H1 (cell line): ENCODE results near the gene IL31RA. TPM values are rescaled to one million over a fixed set of nuclear protein-coding genes. Genes with fewer than 3 reads are reported as not detected.

Experiments used
- CTCF ChIA-PET: fragments of 300-600 bp; sonication (Branson Sonifier 250); formaldehyde crosslinking; loops from one replicate; lab custom pipeline; 2021; ENCODE audit not compliant: partially characterized antibody; lab: Charles Lee
- POLR2A ChIA-PET: fragments of 300-600 bp; sonication (Branson Sonifier 250); formaldehyde crosslinking; loops from one replicate; lab custom pipeline; 2021; ENCODE audit warnings: inconsistent platforms; ENCODE audit not compliant: partially characterized antibody; lab: Charles Lee
- DNase-seq, 2 experiments: peaks; one replicate each; pipeline versions ENCODE4 v3.0.0 to v3.0.0-alpha.2; 2010 to 2022; ENCODE audit warnings: low spot score in 2 of 2, low read depth in 1 of 2, mixed read lengths in 1 of 2
- FAIRE-seq: peaks from 2 replicates; lab custom pipeline; 2011; peaks lifted over from hg19 to GRCh38; lab: Jason Lieb, UNC
- H2AFZ ChIP-seq: 2 replicates; pipeline ENCODE4 v1.8.1; 2012; ENCODE audit warnings: low read length, inconsistent platforms
- H2AK5ac ChIP-seq: 2 replicates; pipeline ENCODE4 v1.6.1; 2013; ENCODE audit warnings: low read depth, low read length
- H2BK120ac ChIP-seq: replicated peaks from 2 replicates; pipeline ENCODE3; 2013; ENCODE audit warnings: low read depth, low read length, inconsistent platforms
- H2BK12ac ChIP-seq: 2 replicates; pipeline ENCODE4 v1.6.1; 2013; ENCODE audit warnings: low read depth, low read length
- H2BK15ac ChIP-seq: 2 replicates; pipeline ENCODE4 v1.6.1; 2013; ENCODE audit warnings: low read length
- H2BK20ac ChIP-seq: 2 replicates; pipeline ENCODE4 v1.6.1; 2013; ENCODE audit warnings: low read length
- H2BK5ac ChIP-seq: 2 replicates; pipeline ENCODE4 v1.6.1; 2013; ENCODE audit warnings: low read depth, low read length
- H3K14ac ChIP-seq: 2 replicates; pipeline ENCODE4 v1.6.1; 2013; ENCODE audit warnings: inconsistent platforms; ENCODE audit not compliant: insufficient read length
- H3K18ac ChIP-seq: 2 replicates; pipeline ENCODE4 v1.6.1; 2013; ENCODE audit warnings: low read length; ENCODE audit errors: extremely low read depth
- H3K23ac ChIP-seq: 2 replicates; pipeline ENCODE4 v1.6.1; 2013; ENCODE audit warnings: inconsistent platforms; ENCODE audit not compliant: insufficient read length
- H3K23me2 ChIP-seq: 2 replicates; pipeline ENCODE4 v1.6.1; 2013; ENCODE audit warnings: low read depth, low read length
- H3K27ac ChIP-seq: 2 replicates; pipeline ENCODE4 v1.6.1; 2011; ENCODE audit warnings: low read depth, low read length, inconsistent platforms
- H3K27me3 ChIP-seq, 4 experiments: replicated peaks in 1 of 4; 1 replicate in 1 of 4; 2 replicates in 3 of 4; pipeline versions ENCODE4 v1.6.1 to v1.8.1; 2011 to 2013; ENCODE audit warnings: low read length in 3 of 4, mild to moderate bottlenecking in 3 of 4, inconsistent platforms in 2 of 4, mixed read lengths in 2 of 4, moderate library complexity in 1 of 4; ENCODE audit not compliant: control insufficient read depth in 3 of 4, insufficient read depth in 3 of 4; ENCODE audit errors: extremely low read depth in 1 of 4
- H3K36me3 ChIP-seq, 4 experiments: 2 replicates each; pipeline versions ENCODE4 v1.6.1 to v1.8.1; 2011 to 2013; ENCODE audit warnings: mild to moderate bottlenecking in 4 of 4, low read length in 3 of 4, moderate library complexity in 2 of 4, control low read depth in 1 of 4, inconsistent platforms in 1 of 4; ENCODE audit not compliant: insufficient read depth in 4 of 4, control insufficient read depth in 2 of 4
- H3K4ac ChIP-seq: replicated peaks from 2 replicates; pipeline ENCODE3; 2013; ENCODE audit warnings: low read length, low read depth, mixed read lengths, inconsistent platforms; ENCODE audit not compliant: insufficient read length
- H3K4me1 ChIP-seq, 4 experiments: replicated peaks in 1 of 4; 1 replicate in 1 of 4; 2 replicates in 3 of 4; pipeline versions ENCODE4 v1.6.1 to v1.8.1; 2011 to 2013; ENCODE audit warnings: low read length in 3 of 4, inconsistent platforms in 2 of 4, mixed read lengths in 1 of 4; ENCODE audit not compliant: insufficient read depth in 4 of 4, control insufficient read depth in 3 of 4
- H3K4me2 ChIP-seq, 2 experiments: 2 replicates each; pipeline versions ENCODE4 v1.6.1 to v1.8.1; 2011 to 2013; ENCODE audit warnings: low read depth in 2 of 2, low read length in 2 of 2, control low read depth in 1 of 2, inconsistent platforms in 1 of 2, mild to moderate bottlenecking in 1 of 2; ENCODE audit not compliant: insufficient read depth in 1 of 2
- H3K4me3 ChIP-seq, 4 experiments: fragments of 200-600, 300-600 bp in 1 of 4; sonication (generic), shearing (Covaris generic), sonication (Bioruptor Twin) in 1 of 4; 2 replicates each; pipeline versions ENCODE4 v1.5.1 to v1.8.1; 2011 to 2016; ENCODE audit warnings: low read length in 4 of 4, low read depth in 3 of 4, control low read depth in 2 of 4, inconsistent platforms in 2 of 4, mild to moderate bottlenecking in 2 of 4, mixed read lengths in 1 of 4, moderate library complexity in 1 of 4; ENCODE audit not compliant: insufficient read depth in 2 of 4; ENCODE audit errors: extremely low read depth in 1 of 4
- H3K56ac ChIP-seq: replicated peaks from 2 replicates; pipeline ENCODE3; 2013; ENCODE audit warnings: low read depth, mild to moderate bottlenecking, mixed read lengths, low read length, inconsistent platforms; ENCODE audit not compliant: insufficient read length
- H3K79me1 ChIP-seq: 2 replicates; pipeline ENCODE4 v1.6.1; 2013; ENCODE audit warnings: low read depth, low read length, control low read depth
- H3K79me2 ChIP-seq, 2 experiments: 2 replicates each; pipeline versions ENCODE4 v1.6.1 to v1.8.1; 2012 to 2013; ENCODE audit warnings: low read length in 2 of 2, mild to moderate bottlenecking in 2 of 2, inconsistent platforms in 1 of 2; ENCODE audit not compliant: insufficient read depth in 2 of 2, control insufficient read depth in 1 of 2
- H3K9ac ChIP-seq, 4 experiments: replicated peaks in 1 of 4; 1 replicate in 1 of 4; 2 replicates in 3 of 4; pipeline versions ENCODE4 v1.6.1 to v1.8.1; 2011 to 2013; ENCODE audit warnings: low read depth in 3 of 4, low read length in 3 of 4, control low read depth in 2 of 4, mild to moderate bottlenecking in 2 of 4, moderate library complexity in 2 of 4, inconsistent platforms in 1 of 4; ENCODE audit errors: extremely low read depth in 1 of 4
- H3K9me3 ChIP-seq, 2 experiments: 2 replicates each; pipeline versions ENCODE4 v1.6.1 to v1.8.1; 2012 to 2013; ENCODE audit warnings: mild to moderate bottlenecking in 2 of 2, moderate library complexity in 2 of 2, control low read depth in 1 of 2, inconsistent platforms in 1 of 2, low read depth in 1 of 2, low read length in 1 of 2, mixed read lengths in 1 of 2; ENCODE audit not compliant: insufficient read depth in 2 of 2
- H4K20me1 ChIP-seq, 2 experiments: replicated peaks in 1 of 2; 2 replicates each; pipeline versions ENCODE3 to v1.8.1; 2011 to 2013; ENCODE audit warnings: inconsistent platforms in 2 of 2, low read length in 2 of 2, mild to moderate bottlenecking in 1 of 2; ENCODE audit not compliant: insufficient read depth in 2 of 2, control insufficient read depth in 1 of 2
- H4K5ac ChIP-seq: 2 replicates; pipeline ENCODE4 v1.6.1; 2013; ENCODE audit warnings: low read length, low read depth, mixed read lengths, inconsistent platforms; ENCODE audit not compliant: insufficient read length
- H4K8ac ChIP-seq: 2 replicates; pipeline ENCODE4 v1.8.0; 2013; ENCODE audit warnings: mild to moderate bottlenecking, moderate library complexity, low read length, inconsistent platforms; ENCODE audit not compliant: insufficient read depth; ENCODE audit errors: extremely low read depth
- H4K91ac ChIP-seq: replicated peaks from 2 replicates; pipeline ENCODE3; 2013; ENCODE audit warnings: low read length, mixed read lengths, inconsistent platforms; ENCODE audit not compliant: insufficient read length
- ATF2 ChIP-seq: IDR thresholded peaks from 2 replicates; pipeline ENCODE4 v1.6.1; 2012; ENCODE audit warnings: low read length, inconsistent platforms
- BCL11A ChIP-seq, 2 experiments: IDR thresholded peaks; one replicate each; pipeline ENCODE4 v1.6.1; 2011; ENCODE audit warnings: low read depth in 2 of 2, low read length in 2 of 2, mild to moderate bottlenecking in 2 of 2
- SP2 ChIP-seq: IDR thresholded peaks from 2 replicates; pipeline ENCODE4 v1.6.1; 2012; ENCODE audit warnings: mild to moderate bottlenecking, low read length, inconsistent platforms
- YY1 ChIP-seq: IDR thresholded peaks from 2 replicates; pipeline ENCODE4 v1.6.1; 2011; ENCODE audit warnings: low read depth, mild to moderate bottlenecking, low read length
- WGBS, 2 experiments: shearing (Covaris generic) in 1 of 2; methylation state at CpG; one replicate each; pipeline versions ENCODE4 v1.1.6 to v1.1.7; 2013 to 2015; ENCODE audit warnings: low lambda C conversion rate in 2 of 2, mixed read lengths in 2 of 2, inconsistent platforms in 1 of 2, low coverage in 1 of 2, missing lambda C conversion rate in 1 of 2; ENCODE audit not compliant: insufficient replicate concordance in 2 of 2, insufficient coverage in 1 of 2, insufficient read length in 1 of 2; ENCODE audit errors: extremely low coverage in 1 of 2, missing lambda C conversion rate in 1 of 2; 5-methylcytosine and 5-hydroxymethylcytosine counted together
- polyA plus RNA-seq, 7 experiments: library from polyadenylated mRNA; depleted of rRNA in 3 of 7; stranded (reverse) in 5 of 7; unstranded in 2 of 7; fragments of >200 nt in 5 of 7; fragments of 200-250 nt in 2 of 7; gene quantifications; 1 replicate in 5 of 7; 2 replicates in 1 of 7; 4 replicates in 1 of 7; pipeline versions ENCODE4 v1.2.1 to v1.2.3, GENCODE V29; 2011 to 2013; ENCODE audit warnings: missing spikeins in 2 of 7, mixed read lengths in 2 of 7
- total RNA-seq: library from RNA; stranded (reverse); fragmentation: NEBNext Ultra II Directional; extraction: Animal tissue kit (Norgen Biotek cat#: 25700); gene quantifications from 2 replicates; pipeline ENCODE4 v1.2.1, GENCODE V29; 2021

The IL31RA gene
- total and polyA plus RNA-seq, 2 of the 8 experiments (the other 6 are each of a cell fraction or from before 2014, with no cell fraction given) = not detected

GRCh38 chr5:55864606-55865541 lies 13.7 kb downstream of the IL31RA start:
- Histone ChIP-seq H3K27me3 (no peaks in the 10 kb centered on the region), H2BK20ac (no peak overlapping the region), H3K9ac (no peak overlapping the region), H3K23me2 (peaks cover 11% of the 10 kb centered on the region; the same call in 1 of the 2 replicates), H3K56ac (peak overlapping the region; percentile 100), H4K5ac (no peak overlapping the region), H3K36me3 (no peaks in the 10 kb centered on the region; a peak in 1 of 8 replicates), H3K79me1 (no peaks in the 10 kb centered on the region), H2BK12ac (0 out of 2 replicates have a peak overlapping the region, but pooled peaks have one; percentile 9), H3K4ac (peak overlapping the region; percentile 84), H3K79me2 (no peaks in the 10 kb centered on the region), H2BK5ac (no peak overlapping the region), H3K18ac (no peak overlapping the region), H3K4me2 (no peak overlapping the region), H3K14ac (no peak overlapping the region), H3K4me3 (no peak overlapping the region), H3K23ac (no peak overlapping the region), H3K4me1 (no peaks in the 10 kb centered on the region), H2BK120ac (no peak overlapping the region), H3K27ac (no peak overlapping the region), H2AK5ac (no peak overlapping the region), H4K8ac (no peak overlapping the region), H2BK15ac (no peak overlapping the region), H3K9me3 (0 out of 4 replicates have a peak, but pooled peaks cover 0 to 4% of the 10 kb centered on the region in 2 experiments), H2AFZ (no peak overlapping the region), H4K20me1 (peaks cover 0 to 7% of the 10 kb centered on the region in 2 experiments), H4K91ac (no peak overlapping the region)
- ChIA-PET CTCF (no interaction called here), POLR2A (no interaction called here)
- FAIRE-seq (no peak), DNase-seq (no peak)
- 94% methylated on average over 9 of the region's 9 CpGs; no CpG with 5 or more reads in 1 of the 2 experiments for WGBS, 2 experiments
- TF ChIP-seq SP2 (no peak), ATF2 (no peak), YY1 (no peak), BCL11A (IDR thresholded peaks at IDR 0.05; ENCODE audit: low read depth in 2 of 2, low read length in 2 of 2) (no peak)
